Stimulated activated CD4-positive, alpha-beta T cell treated with anti-CD3 and anti-CD28 coated beads, Interleukin-2, amount 100 ng/mL, for 24 hours (primary cell): ENCODE measurements around the gene SLC24A3.

Experiments used
- DNase-seq, 2 donors: peaks; one replicate each; pipeline ENCODE4 v3.0.0-alpha.2; 2020

SLC24A3 gene

DNA sequence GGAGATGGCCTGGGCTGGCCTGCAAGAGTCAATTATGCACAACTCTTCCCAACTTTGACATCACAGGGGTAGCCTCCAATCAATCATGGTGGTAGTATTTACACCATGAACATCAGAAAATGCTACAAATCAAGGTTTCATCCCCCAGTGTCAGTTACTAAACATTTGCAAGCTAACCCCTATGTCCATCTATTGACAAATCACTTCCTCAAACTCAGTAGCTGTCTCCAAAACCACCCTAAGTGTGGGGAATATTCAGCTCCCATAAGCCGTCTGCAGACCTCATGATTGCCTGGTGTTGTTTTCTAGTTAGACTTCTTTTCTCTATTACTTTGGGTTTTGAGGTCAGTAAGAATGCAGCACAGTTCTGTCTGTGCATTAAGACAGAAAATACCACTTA, 344.8 kb downstream of the SLC24A3 start:
- DNase-seq = no peak

DNA sequence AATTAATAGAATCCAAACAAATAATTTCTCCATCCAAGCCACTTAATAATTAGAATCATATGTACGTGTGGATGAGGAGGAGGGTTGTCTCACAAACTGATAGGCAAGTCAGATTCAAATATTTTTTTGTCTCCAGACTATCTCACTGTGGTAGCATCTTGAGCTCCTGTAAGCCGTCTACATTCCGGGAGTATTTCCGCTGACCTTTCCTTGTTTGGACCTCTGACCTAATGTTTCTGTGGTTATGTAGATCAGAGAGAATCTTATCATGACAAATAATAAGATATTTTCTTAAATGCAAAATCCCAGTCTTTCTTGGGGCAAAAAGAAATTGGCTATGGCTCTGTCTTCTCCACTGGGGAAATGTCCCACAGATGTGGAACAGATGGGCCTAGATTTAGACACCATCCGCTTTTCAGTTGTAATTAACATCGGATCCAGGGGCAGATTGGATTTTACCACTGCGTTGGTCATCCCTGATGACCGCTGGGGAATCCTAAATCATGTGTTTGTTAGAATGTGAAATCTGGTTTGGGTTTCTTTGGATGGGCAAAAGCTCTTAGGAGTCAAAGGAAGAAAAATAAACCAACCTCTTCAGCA, 348.5 kb downstream of the SLC24A3 start:
- no peak for DNase-seq

DNA sequence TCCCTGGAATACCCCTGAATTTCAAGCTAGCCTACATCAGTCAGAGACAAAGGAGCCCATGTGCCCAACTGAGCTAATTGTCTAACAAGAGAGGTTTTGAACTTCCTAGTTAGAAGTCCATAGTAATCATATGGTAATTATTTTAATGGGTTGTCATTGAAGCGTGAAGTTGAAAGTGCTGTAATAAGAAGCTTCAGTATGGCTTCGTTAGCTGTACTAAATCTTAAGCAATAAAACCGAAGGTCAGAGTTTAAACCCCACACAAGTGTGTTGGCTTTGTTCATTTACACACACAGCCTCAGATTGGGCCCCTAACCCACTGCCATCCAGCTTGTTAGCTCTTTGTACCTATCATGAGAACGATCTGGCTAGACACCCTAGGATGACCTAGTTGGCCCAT, 350.0 kb downstream of the SLC24A3 start:
- DNase-seq = no peak

DNA sequence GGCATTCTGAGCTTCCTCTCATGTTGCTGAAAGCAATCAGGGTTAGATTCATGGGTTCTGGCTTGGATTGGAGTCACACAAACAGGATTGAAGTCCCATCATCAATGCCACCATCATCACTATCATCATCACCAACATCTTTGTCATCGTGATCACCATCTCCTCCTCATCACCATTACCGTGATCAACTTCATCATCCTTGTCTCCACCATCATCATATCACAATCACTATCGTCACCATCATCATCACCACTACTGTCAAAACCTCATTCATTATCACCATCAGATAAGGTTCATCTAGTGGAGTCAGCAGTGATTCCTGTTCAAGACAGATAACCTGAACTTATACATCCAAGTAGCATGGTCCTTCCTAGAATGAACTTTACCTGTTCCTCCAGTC, 351.8 kb downstream of the SLC24A3 start:
- no peak for DNase-seq

DNA sequence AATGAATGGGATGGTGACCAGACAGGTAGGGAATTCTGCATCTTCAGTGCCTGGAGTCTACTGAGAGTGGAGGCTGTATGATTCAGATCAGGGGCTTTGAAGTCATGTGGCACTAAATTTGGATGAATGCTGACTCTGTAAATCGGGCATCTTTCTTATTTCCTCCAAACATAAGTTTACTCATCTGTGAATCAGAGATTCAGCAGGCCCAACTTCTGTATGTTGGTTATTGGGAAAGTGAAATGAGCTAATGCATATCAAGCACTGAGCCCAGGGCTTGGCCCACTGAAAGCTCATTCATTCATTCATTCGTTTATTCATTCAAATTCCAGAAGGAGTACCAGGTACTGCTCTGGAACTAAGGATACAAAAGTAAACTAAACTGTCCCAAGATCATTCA, 353.3 kb downstream of the SLC24A3 start:
- DNase-seq = no peak

DNA sequence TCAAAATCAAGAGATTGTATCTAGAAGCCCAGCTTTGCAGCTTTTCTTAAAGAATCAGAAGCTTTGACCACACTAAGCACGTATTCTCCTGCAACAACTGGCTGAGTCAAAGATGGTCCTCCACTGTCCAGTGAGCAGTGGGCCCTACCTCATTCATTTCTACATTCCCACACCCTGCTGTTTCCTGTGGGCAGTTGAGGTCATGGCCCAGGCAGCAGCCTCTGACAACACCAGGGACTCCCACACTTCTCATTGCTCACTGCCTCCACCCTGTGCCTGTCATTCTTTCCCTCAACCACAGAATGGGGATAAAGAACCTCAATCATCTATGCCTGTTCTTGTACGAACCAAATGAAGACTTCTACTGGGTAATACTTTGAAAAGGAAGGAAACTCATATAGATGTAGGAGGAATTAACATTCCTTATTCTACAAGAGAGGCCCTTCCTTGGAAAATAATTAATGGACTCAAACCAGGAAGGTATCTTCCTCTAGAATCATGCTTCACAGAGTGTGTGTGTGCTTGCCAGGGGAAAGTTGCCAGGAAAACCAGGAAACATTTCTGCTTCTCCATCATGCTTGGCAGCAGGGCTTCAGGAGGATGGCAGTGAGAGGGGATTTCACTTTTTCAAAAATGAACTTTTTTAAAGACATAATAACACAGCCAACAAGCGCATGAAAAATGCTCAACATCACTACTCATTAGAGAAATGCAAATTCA, 353.9 kb downstream of the SLC24A3 start:
- no peak for DNase-seq

DNA sequence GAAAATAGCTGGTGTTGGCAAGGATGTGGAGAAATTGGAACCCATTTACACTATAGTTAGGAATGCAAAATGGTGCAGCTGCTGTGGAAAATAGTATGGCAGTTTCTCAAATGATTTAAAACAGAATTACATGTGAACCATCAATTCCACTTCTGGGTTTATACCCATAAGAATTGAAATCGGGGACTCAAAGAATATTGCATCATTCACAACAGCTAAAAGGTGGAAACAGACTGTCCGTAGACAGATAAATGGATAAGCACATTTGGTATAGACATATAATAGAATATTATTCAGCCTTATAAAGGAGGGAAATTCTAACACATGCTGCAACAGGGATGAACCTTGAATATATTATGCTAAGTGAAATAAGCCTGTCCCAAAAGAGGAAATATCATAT, 355.7 kb downstream of the SLC24A3 start:
- no peak for DNase-seq

DNA sequence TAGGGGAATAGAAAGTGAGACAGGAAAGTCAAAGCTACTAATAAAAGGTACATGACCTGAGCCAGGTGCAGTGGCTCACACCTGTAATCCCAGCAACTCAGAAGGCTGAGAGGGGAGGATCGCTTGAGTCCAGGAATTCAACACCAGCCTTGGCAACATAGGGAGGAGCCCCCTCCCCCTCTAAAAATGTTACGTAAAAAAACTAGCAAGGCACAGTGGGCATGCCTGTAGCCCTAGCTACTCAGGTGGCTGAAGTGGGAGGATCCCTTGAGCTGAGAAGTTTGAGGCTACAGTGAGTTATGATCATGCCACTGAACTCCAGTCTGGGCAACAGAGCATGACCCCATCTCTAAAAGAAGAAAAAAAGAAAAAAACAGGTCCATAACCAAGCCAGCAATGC, 359.6 kb downstream of the SLC24A3 start:
- DNase-seq = no peak

DNA sequence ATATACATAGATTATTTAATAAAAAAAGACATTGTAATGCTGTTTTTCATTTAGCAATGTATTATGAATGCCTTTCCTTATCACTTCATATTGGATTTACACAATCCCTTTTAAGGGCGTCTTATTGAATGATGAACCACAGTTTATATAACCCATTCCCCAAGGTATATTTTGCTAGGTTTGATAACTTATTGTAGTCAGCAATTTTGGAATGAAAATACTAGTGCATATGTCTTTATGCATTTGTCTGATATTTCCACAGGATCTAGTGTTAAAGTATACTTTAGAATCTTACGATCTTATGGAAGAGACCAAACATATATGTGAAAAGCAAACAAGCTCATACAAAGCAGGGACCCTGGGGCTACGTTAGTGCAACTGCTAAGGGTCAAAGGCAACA, 365.2 kb downstream of the SLC24A3 start:
- DNase-seq = no peak

DNA sequence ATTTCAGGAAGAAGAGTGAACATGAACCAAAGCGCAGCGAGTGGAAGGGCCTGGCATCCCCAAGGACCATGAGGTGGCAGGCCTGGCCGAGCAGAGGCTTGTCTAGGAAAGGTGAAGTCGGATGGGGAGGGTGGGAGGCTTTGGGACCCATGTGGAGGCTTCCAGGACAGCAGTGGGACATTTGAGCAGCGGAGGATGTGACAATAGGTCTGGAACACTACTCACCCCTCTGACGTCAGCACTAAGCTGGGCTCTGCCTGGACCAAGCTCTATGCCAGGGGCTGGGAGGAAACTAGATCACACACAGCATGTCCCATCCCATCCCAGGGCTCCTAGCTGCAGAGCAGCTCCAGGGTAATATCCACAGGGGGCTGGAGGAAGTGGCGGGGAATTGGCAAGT, 370.3 kb downstream of the SLC24A3 start:
- no peak for DNase-seq

DNA sequence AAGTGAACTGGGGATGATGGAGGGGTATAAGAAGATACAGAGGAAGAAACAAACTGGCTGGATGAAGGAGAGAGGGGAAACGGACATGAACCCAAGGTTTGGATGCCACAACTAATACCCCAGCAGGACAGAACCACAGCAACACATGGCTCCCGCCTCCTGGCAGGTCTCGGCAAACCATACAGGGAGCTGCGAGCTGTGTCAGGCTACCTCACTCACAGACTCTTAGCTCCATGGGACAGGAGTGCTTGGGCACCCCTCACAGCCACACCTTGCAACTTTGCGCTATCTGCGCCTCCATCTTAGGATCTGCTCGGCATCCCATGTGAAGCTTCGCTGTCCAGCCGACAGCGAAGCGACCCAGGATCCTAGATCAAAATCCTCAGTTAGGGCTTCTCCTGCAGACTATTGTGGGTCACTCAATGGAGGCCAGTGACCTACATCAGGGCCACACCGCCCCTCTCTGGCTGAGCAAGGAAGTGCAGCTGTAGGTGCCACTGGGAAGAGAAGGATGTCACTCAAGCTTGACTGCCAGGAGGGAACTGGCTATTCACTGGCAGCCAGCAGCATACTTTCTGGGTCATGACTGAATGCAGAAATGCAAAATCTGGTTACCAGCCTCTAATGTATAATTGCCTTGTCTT, 371.2 kb downstream of the SLC24A3 start:
- DNase-seq = peak; percentile 18 to 61

DNA sequence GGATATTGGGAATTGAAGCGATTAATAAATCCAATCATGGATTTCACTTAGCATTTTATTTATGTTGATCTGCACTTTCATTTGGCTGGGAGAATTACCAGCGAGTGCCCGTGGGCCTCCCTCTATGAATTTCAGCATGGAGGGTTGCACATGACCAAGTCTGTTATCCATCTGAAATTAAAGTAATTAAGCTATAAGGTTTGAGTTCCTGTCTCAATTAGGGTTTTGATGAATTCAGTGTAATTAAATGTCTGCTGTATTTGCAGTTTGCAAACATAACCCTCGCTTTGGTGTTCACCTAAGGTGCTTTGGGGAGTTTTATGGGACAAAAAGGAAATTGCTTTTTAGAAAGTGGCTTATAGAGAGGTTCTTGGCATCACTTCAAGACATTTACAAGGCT, 375.8 kb downstream of the SLC24A3 start:
- DNase-seq = no peak

DNA sequence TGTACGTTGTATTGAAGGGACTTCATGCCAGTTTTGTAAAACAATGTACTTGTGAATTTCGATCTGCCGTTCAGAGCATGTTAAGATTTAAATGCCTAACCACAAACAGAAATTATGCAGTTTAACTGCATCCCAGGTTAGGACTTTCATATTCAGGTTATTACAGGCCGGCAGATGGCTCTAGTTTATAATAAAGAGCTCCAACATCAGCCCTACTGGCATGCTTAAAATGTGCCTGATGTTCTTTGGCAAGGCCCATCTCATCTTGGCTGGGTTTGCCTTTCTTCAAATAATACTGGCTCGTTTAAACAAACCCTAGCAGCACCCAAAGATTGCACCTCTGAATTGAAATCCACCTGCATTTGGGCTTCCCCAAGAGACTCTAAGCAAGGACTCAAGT, 376.3 kb downstream of the SLC24A3 start:
- DNase-seq = no peak

DNA sequence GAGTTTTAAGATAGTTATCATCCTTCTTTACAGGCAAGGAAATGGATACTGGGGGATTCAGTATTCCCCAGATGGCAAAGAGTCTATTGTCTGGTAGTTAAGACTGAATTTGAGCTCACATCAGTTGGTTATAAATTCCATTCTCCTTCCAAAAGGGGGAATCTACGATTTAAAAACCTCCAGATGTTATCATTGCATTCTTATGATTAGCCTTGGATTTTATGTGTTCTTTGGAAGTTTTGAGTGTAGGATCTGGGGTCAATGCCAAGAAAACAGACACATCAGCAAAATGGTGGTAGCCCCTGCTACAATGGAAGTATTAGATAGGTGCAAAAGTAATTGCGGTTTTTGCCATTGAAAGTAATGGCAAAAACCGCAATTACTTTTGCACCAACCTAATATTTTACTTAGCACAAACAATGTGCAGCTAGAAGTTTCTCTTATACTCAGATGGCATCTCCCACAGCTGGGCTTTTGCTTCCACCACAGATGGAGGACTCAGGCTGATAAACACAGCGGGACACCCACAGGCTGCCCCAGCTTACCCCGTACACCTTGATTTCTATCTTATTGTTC, 377.4 kb downstream of the SLC24A3 start:
- no peak for DNase-seq

DNA sequence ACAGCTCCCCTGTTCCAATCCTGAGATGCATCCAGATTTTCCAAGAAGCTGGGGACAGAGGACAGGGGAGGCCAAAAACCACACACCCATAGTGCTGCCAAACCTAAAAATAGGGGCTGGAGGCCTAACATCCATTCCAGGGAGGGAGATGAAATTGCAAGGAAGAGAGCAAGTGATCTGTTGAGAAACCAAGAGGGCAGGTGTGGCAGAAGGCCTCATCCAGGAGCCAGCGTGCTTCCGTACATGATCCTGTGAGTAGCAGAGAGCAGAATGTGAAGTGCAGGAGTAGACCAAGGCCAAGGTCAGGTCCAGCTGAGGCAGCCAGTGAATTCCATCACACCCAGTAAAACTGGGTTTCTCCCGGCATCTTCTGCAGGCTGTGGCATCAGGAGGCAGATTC, 377.9 kb downstream of the SLC24A3 start:
- DNase-seq = no peak

DNA sequence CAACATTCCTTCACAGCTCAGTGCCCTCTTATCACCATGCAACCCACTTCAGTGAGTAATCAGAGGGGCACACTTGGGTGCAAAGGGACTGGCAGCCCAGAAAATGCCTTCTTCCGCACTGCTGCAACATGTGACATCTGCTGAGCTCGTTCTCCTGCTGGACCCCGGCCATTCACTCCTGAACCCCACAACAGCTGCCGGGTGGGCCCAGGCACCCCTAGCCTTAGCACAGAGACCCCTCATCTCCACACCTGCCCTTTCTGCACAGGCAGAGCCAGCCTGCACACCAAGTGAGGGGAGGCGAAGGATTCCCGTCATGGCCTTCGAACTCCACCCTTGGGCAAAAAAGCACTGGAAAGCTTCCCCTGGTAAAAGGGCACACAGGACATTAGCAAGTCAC, 381.3 kb downstream of the SLC24A3 start:
- DNase-seq = no peak

DNA sequence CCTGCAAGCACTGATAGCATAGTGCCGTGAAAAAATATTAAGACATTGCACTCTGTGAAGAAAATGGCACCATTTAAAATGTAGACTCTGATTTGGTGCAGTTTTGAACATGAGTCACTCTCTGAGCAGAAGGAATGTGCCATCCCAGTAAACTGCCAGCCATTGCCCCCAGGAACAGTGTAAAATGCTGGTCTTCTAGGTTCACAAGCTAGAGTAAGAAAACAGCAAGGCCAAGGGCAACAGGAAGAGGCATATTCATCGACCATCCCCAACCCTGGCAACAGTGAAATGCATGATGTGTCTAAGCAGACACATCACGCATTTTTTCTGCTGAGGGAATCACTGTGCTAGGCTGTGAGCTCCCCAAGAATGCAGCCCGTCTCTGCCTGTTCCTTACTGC, 382.5 kb downstream of the SLC24A3 start:
- DNase-seq = no peak

DNA sequence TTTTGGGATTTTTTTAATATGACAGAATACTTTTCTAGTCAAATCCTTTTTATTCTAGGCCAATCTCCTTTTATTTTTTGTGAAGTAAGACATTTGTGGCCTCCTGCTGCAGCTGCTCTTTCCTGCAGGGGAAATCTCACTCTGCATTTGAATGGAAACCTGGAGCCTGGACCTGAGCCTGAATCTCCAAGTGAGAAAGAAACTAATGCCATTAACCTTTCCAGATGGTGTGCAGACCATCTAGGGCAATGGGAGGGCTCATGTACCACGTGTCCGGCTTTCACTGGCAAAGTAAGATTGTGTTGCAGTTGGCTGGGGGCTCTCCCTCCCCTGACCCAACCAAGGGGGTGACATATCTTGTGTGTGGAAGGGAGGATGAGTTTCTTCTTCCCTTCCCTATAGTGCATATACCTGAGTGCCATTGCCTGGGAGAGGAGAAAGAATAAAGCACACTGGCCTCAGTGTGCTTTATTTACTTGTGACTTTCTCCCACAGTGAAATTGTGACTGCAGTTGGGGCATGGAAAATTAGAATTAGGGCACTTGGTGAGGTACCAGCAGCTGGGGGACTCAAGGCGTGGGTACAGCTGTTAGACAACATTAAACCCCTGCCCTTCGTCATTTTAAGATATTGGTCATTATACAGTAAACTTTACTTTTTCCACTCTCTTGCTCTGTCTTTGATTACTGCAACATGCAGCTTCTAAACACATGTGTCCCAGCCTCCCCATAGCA, 385.8 kb downstream of the SLC24A3 start:
- DNase-seq = no peak

DNA sequence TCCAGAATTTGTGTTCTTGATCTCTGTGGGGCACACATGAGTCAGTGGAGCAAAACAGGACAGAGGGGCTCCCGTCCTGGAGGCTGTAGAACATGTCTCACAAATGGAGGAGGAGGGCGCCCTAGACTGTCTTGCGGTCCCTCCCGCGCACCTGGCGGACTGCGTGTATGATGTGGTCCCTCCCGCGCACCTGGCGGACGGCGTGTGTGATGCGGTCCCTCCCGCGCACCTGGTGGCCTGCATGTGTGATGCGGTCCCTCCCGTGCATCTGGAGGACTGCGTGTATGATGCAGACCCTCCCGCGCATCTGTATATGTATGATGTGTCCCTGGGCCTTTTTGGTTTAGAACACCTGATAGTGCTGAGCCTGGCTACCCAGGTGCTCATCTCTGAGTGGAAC, 386.8 kb downstream of the SLC24A3 start:
- DNase-seq = no peak

DNA sequence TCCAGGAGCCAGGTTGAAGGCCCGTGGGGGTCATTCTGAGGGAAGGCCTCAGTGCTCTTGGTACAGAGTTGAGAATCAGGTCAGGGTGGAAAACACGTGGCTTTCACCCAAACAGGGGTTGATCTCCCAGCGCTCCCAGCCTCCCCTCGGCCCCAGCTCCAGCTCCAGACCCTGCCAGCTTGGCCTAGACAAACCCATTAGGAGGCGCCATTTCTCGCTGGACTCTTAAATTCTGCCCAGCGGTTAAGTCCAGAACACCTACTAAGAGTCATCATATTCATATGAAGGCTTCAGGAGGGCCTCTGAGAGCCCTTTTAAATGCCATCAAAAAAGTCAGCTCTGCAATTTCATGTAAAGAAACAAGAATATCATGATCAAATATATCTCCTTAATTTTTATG, 387.6 kb downstream of the SLC24A3 start:
- no peak for DNase-seq

DNA sequence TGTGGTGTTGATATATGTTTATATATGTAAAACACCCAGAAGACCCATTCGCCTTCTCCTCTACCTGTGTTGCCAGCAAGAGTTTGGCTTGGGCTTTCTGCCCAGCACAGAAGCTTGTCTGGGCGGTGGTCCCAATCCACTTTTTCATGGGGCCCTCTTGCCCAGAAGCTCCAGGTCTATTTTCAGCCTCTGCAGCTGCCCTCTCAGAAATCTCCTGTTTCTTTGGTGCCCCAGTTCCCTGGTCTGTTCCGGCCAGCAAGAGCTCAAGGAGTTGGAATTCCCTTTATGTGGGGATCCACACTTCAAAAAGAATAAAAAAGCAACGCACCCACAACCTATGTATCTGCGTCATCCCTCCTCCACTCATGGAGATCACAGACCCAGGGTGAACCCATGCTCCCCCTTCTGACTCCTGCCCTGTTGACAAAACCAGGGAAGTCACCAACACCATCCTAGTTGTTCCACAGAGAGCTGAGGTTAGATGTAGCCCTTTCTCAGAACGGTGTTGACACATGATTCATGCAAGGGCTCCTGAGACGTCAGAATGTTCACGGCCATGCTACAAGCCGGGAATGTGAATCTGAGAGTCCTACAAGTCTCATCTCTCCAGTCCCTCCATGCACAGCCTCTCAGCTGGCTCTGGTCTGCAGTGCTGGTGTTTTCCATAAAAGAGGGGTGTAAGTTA, 388.8 kb downstream of the SLC24A3 start:
- DNase-seq = no peak

DNA sequence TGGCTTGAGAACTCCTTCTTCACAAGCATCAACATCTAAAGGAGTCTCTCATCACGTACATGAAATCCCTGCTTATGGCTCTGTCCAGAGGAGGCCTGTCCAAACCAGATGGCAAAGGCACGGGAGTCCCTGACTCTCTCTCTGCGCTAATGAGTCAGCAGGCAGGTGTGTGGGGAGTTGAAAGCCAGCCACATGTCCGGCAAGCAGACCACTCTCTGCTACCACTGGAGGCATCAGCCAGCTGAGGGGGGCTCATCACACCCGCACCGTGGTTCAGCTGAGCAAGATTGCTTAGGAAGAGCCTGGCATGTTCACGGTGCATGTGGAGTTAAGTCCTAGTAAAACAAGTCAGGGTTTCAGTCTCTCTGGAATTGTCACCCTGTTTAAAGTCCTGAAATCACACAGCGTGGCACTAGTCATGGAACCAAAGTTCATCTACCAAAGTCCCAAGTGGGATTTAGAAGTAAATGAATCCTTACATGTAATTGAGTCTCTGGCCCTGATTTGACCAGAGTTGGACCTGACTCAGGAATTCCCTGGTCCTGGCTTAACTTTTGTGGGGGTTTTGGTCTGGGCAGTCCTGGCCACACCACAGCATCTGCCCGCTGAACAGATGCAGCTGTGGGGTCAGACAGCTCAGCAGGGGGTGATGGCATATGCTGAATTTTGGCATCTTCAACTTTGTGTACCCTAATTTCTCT, 390.4 kb downstream of the SLC24A3 start:
- no peak for DNase-seq
